Measurements from ENCODE around the gene JAML.
"Not testable (repeated sequence)": the region's sequence is repeated elsewhere in the genome, so short reads cannot be mapped to it uniquely, and the experiment has no call there.

The JAML gene

GRCh38 chr11:118190942-118191506, 33.8 kb downstream of the JAML start:
- DNase-seq, result not testable (repeated sequence)

- no peak for DNase-seq
Observed at GRCh38 chr11:118186346-118187107, 38.3 kb downstream of the JAML start.

GRCh38 chr11:118184784-118185579, 39.8 kb downstream of the JAML start:
- DNase-seq, result no peak

GRCh38 chr11:118183691-118184090, 41.1 kb downstream of the JAML start:
- not testable (repeated sequence) for DNase-seq

GRCh38 chr11:118180300-118180703, 44.5 kb downstream of the JAML start:
- no peak for DNase-seq

GRCh38 chr11:118176778-118177134, 48.1 kb downstream of the JAML start:
- no peak for DNase-seq

GRCh38 chr11:118175993-118176777, 48.6 kb downstream of the JAML start, which contains the start of gene SCN2B:
Gene SCN2B, minus strand, starts transcription at chr11:118176639. Its CDS starts 208 bp downstream, at chr11:118176431.
- DNase-seq, result no peak

GRCh38 chr11:118175031-118175992, 49.5 kb downstream of the JAML start:
- no peak for DNase-seq

- no peak for DNase-seq
Observed at GRCh38 chr11:118174006-118174567, 50.7 kb downstream of the JAML start.

- DNase-seq, result no peak
Observed at GRCh38 chr11:118172356-118172755, 52.5 kb downstream of the JAML start.

- peak; percentile 23 to 62 for DNase-seq
Observed at GRCh38 chr11:118171269-118172062, 53.3 kb downstream of the JAML start.

- no peak for DNase-seq
Observed at GRCh38 chr11:118170882-118171268, 53.9 kb downstream of the JAML start.

- no peak for DNase-seq
Observed at GRCh38 chr11:118170231-118170630, 54.6 kb downstream of the JAML start.

GRCh38 chr11:118169300-118170140, 55.3 kb downstream of the JAML start:
- no peak for DNase-seq

- DNase-seq, result no peak
Observed at GRCh38 chr11:118168751-118169150, 56.1 kb downstream of the JAML start.

GRCh38 chr11:118168316-118168715, 56.5 kb downstream of the JAML start:
- DNase-seq, result no peak

GRCh38 chr11:118167906-118168305, 56.9 kb downstream of the JAML start:
- no peak for DNase-seq

- DNase-seq, result no peak
Observed at GRCh38 chr11:118167253-118167652, 57.6 kb downstream of the JAML start.

- no peak for DNase-seq
Observed at GRCh38 chr11:118166641-118167040, 58.2 kb downstream of the JAML start.

GRCh38 chr11:118164885-118165284, 59.9 kb downstream of the JAML start:
- no peak for DNase-seq
